Fibroblast of pulmonary artery (primary cell): ENCODE data around the gene STK33.

Experiments
- DNase-seq: peaks from one replicate; pipeline ENCODE4 v3.0.0-alpha.2; 2010; ENCODE audit warnings: low read depth
- H3K4me3 ChIP-seq: replicated peaks from 2 replicates; pipeline ENCODE4 v1.5.1; 2011; ENCODE audit warnings: low read depth, mild to moderate bottlenecking, control low read depth, low read length, moderate library complexity
- TF ChIP-seq, protein P1 (sequence below): IDR thresholded peaks from 2 replicates; pipeline ENCODE4 v1.5.1; 2011; ENCODE audit warnings: mild to moderate bottlenecking, control low read depth, low read length, inconsistent platforms; ENCODE audit errors: missing control alignments

STK33 gene

DNA sequence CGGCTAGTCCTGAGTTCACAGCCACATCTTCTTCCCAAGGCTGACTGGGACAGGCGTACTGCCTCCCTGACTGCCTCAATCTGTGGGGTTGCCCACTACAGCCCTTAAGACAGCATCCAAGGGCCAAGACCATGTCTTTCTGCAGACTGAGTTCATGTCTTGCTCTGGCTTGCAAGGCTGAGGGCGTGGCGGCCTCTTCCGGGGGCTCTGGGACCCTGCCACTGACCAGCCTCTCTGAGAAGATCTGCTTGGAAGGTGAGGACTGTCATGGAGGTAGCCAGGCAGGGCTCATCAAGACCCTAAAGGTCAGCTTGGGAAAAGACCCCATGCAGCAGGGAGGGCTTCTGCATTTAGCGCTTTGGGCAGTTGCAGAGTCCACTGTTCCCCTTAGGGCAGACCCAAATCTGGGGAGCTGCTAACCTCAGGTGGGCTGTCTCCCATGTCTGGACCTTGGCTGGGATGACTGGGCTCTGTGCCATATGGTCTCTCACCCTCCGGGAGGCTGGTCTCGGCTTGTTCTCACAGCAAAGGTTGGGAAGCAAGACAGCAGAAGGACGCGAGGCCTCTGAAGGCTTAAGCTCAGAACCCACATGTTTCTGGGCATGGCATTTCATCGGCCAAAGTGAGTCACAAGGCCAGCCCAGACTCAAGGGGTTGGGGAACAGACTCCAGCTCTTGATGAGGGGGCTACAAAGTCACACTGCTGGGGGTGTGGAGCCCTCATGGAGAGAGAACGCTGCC lies 221.2 kb downstream of the STK33 start:
- TF ChIP-seq, protein P1, sequence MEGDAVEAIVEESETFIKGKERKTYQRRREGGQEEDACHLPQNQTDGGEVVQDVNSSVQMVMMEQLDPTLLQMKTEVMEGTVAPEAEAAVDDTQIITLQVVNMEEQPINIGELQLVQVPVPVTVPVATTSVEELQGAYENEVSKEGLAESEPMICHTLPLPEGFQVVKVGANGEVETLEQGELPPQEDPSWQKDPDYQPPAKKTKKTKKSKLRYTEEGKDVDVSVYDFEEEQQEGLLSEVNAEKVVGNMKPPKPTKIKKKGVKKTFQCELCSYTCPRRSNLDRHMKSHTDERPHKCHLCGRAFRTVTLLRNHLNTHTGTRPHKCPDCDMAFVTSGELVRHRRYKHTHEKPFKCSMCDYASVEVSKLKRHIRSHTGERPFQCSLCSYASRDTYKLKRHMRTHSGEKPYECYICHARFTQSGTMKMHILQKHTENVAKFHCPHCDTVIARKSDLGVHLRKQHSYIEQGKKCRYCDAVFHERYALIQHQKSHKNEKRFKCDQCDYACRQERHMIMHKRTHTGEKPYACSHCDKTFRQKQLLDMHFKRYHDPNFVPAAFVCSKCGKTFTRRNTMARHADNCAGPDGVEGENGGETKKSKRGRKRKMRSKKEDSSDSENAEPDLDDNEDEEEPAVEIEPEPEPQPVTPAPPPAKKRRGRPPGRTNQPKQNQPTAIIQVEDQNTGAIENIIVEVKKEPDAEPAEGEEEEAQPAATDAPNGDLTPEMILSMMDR, result no peak
- H3K4me3 ChIP-seq, result no peak overlapping the region
- DNase-seq, result no peak

DNA sequence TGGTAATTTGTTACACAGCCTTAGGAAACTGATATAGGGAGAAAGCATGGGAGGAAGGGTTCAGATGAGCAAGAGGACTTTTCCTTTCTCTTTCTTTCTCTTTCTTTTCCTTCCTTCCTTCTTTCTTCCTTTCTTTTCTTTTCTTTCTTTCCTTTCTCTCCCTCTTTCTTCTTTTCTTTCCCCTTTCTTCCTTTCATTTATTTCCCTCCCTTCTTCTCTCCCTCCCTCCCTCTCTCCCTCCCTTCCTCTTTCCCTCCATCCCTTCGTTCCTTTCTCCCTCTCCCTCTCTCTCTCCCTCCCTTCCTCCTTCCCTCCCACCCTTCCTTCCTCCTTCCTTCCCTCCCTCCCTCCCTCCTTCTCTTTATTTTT lies 222.5 kb downstream of the STK33 start:
- TF ChIP-seq, protein P1, result no peak
- H3K4me3 ChIP-seq, result no peak overlapping the region
- DNase-seq, result no peak

DNA sequence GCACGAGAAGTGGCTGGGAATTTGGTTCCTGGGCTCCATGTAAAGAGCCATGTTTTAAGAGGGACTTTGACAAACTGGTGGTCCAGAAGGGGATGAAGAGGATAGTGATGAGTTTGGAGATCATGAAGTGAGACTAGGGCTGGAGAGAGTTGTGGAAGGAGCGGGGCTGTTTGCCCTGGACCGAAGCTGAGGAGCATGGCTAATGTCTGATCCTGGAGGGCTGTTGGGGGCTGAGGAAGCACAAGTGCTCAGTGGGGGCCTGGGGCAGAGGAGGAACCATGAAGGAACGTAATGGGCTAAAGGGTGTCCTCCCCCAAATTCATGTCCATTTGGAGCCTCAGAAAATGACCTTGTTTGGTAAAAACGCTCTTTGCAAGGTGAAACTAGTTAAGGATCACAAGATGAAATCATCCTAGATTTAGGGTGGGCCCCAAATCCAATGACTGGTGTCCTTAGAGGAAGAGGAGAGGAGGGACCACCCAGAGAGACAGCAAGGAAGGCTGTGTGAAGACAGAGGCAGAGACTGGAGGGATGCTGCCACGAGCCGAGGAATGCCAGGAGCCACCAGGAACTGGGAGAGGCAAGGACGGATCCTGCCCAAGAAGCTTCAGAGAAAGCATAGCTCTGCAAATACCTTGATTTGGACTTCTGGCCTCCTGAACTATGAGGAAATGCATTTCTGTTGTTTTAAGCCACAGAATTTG lies 223.1 kb downstream of the STK33 start:
- DNase-seq, result no peak
- TF ChIP-seq, protein P1, result no peak
- no peak overlapping the region for H3K4me3 ChIP-seq

DNA sequence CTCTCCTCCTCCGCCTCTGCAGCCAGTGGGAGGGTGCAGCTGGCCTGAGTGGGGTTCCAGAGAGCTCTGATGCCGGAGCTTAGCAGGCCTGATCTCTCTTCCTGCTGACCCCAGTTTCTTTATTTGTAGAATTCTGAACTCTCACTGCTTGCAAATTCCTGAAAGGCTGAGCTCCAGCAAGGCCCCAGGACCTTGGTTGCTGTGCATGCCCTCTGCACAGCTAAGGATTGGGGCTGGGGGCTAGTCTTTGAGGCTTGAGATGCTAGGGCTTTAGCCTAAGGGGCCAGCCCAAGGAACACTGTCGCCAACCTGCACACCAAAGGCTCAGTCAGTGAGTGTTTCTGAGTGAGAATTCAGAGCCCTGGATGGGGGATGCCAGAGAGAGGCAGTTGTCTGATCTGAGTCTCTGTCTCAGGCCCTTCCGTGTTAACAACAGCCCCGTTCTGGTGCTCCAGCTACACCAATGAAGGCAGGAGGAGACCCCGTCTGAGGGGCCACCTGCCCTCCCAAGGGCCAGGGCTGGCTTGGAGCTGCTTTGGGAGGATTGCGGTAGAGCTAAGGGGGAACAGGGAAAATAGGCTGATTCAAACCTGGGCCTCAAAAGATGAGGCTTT lies 224.3 kb downstream of the STK33 start:
- no peak overlapping the region for H3K4me3 ChIP-seq
- no peak for DNase-seq
- TF ChIP-seq, protein P1, result no peak

DNA sequence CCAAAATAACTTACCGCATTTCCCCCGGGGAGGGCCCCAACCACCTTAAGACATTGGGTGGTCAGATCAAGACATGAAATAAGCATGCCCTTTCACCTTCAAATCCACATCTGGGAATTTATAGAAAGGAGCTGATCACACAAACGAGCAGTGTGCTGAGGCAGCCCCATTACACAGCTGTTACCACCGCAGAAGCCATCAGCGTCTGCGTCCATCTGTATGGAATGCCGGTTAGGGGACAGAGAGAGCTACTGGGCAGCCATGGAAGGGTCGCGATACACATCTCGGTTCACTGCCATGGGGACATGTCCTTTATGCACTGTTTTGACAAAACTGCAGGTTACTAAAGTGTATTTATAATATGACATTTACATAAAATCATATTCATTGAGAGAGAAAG lies 225.3 kb downstream of the STK33 start:
- no peak for DNase-seq
- TF ChIP-seq, protein P1, result no peak
- H3K4me3 ChIP-seq, result no peak overlapping the region

DNA sequence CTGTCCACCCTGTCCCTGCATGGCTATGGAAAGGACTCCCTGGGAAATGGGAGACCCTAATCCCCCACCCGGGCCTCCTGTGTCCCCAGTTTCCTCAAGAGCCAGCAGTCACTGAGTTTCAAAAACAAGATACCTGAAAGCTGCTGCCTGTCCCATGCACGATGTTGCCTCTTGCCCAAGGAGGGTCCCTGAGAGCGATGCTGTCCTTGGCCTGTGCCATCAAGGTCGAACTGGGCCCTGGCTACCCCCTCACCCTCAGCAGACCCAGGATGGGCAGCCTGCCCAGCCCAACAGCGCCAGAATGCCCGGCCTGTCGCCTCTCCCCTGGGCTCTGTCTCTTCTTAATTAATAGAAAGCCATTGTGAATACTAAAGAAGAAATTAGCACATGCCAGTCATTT lies 225.8 kb downstream of the STK33 start:
- no peak for DNase-seq
- TF ChIP-seq, protein P1, result no peak

More for the DNA sequence above, 225.8 kb downstream of the STK33 start:
- H3K4me3 ChIP-seq, result no peak overlapping the region
